Measurements from ENCODE around the gene RELN.

DNA sequence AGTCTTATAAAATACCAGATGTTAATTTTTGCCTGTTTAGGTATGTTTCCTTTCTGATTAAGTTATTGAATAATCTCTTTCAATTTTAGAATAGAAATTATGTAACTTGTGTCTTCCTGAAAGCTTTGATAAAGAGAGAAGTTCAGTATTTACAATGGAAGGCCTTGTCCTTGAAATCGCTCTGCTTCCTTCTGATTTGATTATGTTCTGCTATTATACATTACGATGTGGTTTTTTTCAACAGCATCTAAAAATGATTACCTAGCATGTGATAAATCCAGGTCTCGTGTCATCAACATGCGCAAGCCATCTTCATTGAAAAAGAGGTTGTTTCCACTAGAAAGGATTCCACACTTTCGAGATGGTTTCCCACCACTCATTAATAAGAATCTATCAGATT lies 447.0 kb downstream of the RELN start:
- TF ChIP-seq, protein P1, sequence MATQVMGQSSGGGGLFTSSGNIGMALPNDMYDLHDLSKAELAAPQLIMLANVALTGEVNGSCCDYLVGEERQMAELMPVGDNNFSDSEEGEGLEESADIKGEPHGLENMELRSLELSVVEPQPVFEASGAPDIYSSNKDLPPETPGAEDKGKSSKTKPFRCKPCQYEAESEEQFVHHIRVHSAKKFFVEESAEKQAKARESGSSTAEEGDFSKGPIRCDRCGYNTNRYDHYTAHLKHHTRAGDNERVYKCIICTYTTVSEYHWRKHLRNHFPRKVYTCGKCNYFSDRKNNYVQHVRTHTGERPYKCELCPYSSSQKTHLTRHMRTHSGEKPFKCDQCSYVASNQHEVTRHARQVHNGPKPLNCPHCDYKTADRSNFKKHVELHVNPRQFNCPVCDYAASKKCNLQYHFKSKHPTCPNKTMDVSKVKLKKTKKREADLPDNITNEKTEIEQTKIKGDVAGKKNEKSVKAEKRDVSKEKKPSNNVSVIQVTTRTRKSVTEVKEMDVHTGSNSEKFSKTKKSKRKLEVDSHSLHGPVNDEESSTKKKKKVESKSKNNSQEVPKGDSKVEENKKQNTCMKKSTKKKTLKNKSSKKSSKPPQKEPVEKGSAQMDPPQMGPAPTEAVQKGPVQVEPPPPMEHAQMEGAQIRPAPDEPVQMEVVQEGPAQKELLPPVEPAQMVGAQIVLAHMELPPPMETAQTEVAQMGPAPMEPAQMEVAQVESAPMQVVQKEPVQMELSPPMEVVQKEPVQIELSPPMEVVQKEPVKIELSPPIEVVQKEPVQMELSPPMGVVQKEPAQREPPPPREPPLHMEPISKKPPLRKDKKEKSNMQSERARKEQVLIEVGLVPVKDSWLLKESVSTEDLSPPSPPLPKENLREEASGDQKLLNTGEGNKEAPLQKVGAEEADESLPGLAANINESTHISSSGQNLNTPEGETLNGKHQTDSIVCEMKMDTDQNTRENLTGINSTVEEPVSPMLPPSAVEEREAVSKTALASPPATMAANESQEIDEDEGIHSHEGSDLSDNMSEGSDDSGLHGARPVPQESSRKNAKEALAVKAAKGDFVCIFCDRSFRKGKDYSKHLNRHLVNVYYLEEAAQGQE (IDR thresholded peaks at IDR 0.05; ENCODE audit: low read depth): no peak
- TF ChIP-seq POLR2A (IDR thresholded peaks at IDR 0.05; ENCODE audit: borderline replicate concordance, extremely low read depth, insufficient read depth, insufficient read length): no peak
- TF ChIP-seq EZH2phosphoT487 (IDR thresholded peaks at IDR 0.05; ENCODE audit: borderline replicate concordance): no peak
- TF ChIP-seq POLR2AphosphoS5 (IDR thresholded peaks at IDR 0.05; ENCODE audit: low read depth, low read length): no peak
- TF ChIP-seq, protein P2, sequence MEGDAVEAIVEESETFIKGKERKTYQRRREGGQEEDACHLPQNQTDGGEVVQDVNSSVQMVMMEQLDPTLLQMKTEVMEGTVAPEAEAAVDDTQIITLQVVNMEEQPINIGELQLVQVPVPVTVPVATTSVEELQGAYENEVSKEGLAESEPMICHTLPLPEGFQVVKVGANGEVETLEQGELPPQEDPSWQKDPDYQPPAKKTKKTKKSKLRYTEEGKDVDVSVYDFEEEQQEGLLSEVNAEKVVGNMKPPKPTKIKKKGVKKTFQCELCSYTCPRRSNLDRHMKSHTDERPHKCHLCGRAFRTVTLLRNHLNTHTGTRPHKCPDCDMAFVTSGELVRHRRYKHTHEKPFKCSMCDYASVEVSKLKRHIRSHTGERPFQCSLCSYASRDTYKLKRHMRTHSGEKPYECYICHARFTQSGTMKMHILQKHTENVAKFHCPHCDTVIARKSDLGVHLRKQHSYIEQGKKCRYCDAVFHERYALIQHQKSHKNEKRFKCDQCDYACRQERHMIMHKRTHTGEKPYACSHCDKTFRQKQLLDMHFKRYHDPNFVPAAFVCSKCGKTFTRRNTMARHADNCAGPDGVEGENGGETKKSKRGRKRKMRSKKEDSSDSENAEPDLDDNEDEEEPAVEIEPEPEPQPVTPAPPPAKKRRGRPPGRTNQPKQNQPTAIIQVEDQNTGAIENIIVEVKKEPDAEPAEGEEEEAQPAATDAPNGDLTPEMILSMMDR (IDR thresholded peaks at IDR 0.05 in 2 of 3, conservative IDR thresholded peaks at IDR 0.05 in 1 of 3; ENCODE audit: borderline replicate concordance in 1 of 3, insufficient read depth in 1 of 3, low read depth in 2 of 3, low read length in 2 of 3): no peak
- TF ChIP-seq EZH2 (IDR thresholded peaks at IDR 0.05): no peak
- TF ChIP-seq SP1 (IDR thresholded peaks at IDR 0.05; ENCODE audit: low read depth): no peak
- no peak for TF ChIP-seq FOSL1 (IDR thresholded peaks at IDR 0.05; ENCODE audit: low read depth)
- TF ChIP-seq ELF1 (IDR thresholded peaks at IDR 0.05; ENCODE audit: borderline replicate concordance, low read depth): no peak
- no peak for TF ChIP-seq ZNF274 (IDR thresholded peaks at IDR 0.05; ENCODE audit: low read depth, low read length)
- TF ChIP-seq YY1 (IDR thresholded peaks at IDR 0.05; ENCODE audit: extremely low read depth, insufficient replicate concordance, low read depth, low read length): no peak

Data from HCT116 (cell line).